Measurements from ENCODE around the gene TMOD2. TPM values are rescaled to one million over a fixed set of nuclear protein-coding genes. Genes with fewer than 3 reads are reported as not detected.

Gene TMOD2
- total RNA-seq, 4 donors from 2014 or later, result 7.1 to 14.1 (median 11.0) TPM

DNA sequence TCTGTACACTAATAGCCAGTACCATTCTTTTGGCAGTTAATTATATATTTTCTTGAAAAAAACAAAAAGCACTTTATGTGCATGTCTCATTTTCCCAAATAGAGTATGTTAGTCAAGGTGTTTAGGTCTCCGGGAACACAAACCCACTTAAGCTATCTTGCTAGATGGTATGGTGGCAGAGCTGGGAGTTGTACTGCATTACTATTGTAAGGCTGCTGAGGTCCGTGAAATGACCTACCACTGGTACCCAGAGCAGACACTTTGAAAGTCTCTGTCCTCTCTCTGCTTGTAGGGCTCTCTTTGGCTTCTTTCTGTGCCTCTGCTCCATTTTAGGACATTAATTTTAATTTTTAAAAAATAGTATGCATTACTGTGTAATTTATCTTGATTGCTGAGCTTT lies 86.9 kb downstream of the TMOD2 start:
- no peak overlapping the region for H3K27ac ChIP-seq

DNA sequence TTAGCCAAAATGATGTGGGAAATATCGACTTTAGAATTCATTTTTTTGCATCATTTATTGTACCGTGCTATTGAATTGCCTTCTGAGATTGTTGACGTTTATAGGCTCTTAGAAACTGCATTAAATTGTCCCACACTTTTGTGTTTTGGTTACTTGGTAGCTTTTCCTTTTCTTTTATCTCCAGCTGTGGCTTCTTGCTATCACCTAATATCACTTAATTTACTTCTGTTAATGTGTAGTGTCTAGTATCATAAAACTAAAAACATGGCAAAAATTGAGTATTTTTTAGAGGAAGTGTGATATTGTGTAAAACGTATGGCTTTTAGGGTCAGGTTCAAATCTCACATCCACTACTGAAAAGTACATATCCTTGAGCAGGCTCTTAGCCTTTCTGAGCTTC lies 89.3 kb downstream of the TMOD2 start:
- no peaks in the 10 kb centered on the region for H3K9me3 ChIP-seq
- peaks cover 35 to 61% of the 10 kb centered on the region in 2 donors for H3K4me1 ChIP-seq
- DNase-seq, result no peak
- H3K27me3 ChIP-seq, result no peaks in the 10 kb centered on the region
- no peak overlapping the region for H3K4me3 ChIP-seq (replicated peaks in 1 of 3)
- intact Hi-C loops (cut with DNase I), result no loop called here
- 79 to 88% methylated on average over 4 of the region's 4 CpGs for WGBS, 2 donors
- H3K36me3 ChIP-seq, result no peaks in the 10 kb centered on the region
- H3K27ac ChIP-seq, result no peak overlapping the region
- TF ChIP-seq POLR2A (IDR thresholded peaks at IDR 0.05), result no peak

More for the DNA sequence above, 86.9 kb downstream of the TMOD2 start:
- no peak for DNase-seq
- WGBS, 2 donors, result 84 to 91% methylated on average over 2 of the region's 2 CpGs
- H3K36me3 ChIP-seq, result no peaks in the 10 kb centered on the region
- intact Hi-C loops (cut with DNase I), result no loop called here
- no peak for TF ChIP-seq POLR2A (IDR thresholded peaks at IDR 0.05)
- TF ChIP-seq, protein P1, sequence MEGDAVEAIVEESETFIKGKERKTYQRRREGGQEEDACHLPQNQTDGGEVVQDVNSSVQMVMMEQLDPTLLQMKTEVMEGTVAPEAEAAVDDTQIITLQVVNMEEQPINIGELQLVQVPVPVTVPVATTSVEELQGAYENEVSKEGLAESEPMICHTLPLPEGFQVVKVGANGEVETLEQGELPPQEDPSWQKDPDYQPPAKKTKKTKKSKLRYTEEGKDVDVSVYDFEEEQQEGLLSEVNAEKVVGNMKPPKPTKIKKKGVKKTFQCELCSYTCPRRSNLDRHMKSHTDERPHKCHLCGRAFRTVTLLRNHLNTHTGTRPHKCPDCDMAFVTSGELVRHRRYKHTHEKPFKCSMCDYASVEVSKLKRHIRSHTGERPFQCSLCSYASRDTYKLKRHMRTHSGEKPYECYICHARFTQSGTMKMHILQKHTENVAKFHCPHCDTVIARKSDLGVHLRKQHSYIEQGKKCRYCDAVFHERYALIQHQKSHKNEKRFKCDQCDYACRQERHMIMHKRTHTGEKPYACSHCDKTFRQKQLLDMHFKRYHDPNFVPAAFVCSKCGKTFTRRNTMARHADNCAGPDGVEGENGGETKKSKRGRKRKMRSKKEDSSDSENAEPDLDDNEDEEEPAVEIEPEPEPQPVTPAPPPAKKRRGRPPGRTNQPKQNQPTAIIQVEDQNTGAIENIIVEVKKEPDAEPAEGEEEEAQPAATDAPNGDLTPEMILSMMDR (IDR thresholded peaks at IDR 0.05), result no peak
- no peaks in the 10 kb centered on the region for H3K9me3 ChIP-seq
- H3K4me3 ChIP-seq (replicated peaks in 1 of 3), result no peak overlapping the region
- H3K27me3 ChIP-seq, result no peaks in the 10 kb centered on the region
- peaks cover 13 to 41% of the 10 kb centered on the region in 2 donors for H3K4me1 ChIP-seq

DNA sequence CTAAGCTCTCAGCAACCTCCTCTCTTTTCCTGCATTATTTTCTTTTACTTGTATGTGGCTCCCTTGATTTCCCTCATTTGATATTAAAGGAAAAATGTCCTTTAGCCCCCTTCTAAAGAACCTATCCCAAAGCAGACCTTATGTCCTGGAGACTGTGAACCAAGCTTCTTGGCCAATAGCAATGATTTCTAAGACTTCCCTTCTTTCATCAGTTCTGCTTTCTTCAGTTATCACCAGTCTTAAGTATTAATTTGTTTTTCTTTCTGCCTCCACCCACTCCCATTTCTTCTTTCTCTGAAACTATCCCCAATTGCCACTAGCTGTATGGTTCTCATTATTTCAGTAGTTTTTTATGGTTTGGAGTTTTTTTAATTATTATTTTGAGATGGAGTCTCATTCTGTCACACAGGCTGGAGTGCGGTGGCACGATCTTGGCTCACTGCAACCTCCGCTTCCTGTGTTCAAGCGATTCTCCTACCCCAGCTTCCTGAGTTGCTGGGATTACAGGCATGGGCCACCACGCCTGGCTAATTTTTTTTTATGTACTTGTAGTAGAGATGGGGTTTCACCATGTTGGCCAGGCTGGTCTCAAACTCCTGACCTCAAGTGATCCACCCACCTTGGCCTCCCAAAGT lies 90.1 kb downstream of the TMOD2 start:
- no peak overlapping the region for H3K27ac ChIP-seq
- WGBS, 2 donors, result 74 to 81% methylated on average over 5 of the region's 5 CpGs
- intact Hi-C loops (cut with DNase I), result no loop called here

DNA sequence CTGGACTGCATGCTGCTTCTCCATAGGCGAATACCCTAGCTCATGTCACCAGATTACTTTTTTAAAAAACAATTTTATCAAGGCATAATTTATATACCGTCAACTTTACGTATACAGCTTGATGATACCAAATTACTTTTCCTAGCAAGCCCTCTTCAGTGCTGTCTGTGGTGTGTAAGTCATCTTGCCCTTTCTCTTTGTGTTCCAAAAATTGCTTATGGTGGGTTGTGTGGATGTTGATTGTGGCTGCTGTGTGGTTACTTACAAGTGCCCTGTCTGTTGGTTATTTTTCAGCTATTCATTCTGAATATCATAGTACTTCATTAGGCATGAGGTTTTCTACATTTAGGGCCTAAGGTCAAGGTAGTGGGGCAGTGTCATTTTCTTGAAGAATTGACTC lies 90.9 kb downstream of the TMOD2 start:
- H3K27ac ChIP-seq, result no peak overlapping the region
- no peaks in the 10 kb centered on the region for H3K36me3 ChIP-seq
- H3K4me3 ChIP-seq (replicated peaks in 1 of 3), result no peak overlapping the region
- DNase-seq, result no peak
- peaks cover 51 to 70% of the 10 kb centered on the region in 2 donors for H3K4me1 ChIP-seq
- TF ChIP-seq, protein P1 (IDR thresholded peaks at IDR 0.05), result no peak
- TF ChIP-seq POLR2A (IDR thresholded peaks at IDR 0.05), result no peak
- intact Hi-C loops (cut with DNase I), result no loop called here
- 99 to 100% methylated on average over 3 of the region's 3 CpGs for WGBS, 2 donors
- no peaks in the 10 kb centered on the region for H3K9me3 ChIP-seq
- no peaks in the 10 kb centered on the region for H3K27me3 ChIP-seq

More for the DNA sequence above, 90.1 kb downstream of the TMOD2 start:
- DNase-seq, result no peak
- Histone ChIP-seq H3K9me3 (no peaks in the 10 kb centered on the region), H3K36me3 (no peaks in the 10 kb centered on the region), H3K27me3 (no peaks in the 10 kb centered on the region), H3K4me1 (peaks cover 43 to 68% of the 10 kb centered on the region in 2 donors), H3K4me3 (replicated peaks in 1 of 3) (no peak overlapping the region)
- TF ChIP-seq, protein P1 (IDR thresholded peaks at IDR 0.05), result no peak
- no peak for TF ChIP-seq POLR2A (IDR thresholded peaks at IDR 0.05)

DNA sequence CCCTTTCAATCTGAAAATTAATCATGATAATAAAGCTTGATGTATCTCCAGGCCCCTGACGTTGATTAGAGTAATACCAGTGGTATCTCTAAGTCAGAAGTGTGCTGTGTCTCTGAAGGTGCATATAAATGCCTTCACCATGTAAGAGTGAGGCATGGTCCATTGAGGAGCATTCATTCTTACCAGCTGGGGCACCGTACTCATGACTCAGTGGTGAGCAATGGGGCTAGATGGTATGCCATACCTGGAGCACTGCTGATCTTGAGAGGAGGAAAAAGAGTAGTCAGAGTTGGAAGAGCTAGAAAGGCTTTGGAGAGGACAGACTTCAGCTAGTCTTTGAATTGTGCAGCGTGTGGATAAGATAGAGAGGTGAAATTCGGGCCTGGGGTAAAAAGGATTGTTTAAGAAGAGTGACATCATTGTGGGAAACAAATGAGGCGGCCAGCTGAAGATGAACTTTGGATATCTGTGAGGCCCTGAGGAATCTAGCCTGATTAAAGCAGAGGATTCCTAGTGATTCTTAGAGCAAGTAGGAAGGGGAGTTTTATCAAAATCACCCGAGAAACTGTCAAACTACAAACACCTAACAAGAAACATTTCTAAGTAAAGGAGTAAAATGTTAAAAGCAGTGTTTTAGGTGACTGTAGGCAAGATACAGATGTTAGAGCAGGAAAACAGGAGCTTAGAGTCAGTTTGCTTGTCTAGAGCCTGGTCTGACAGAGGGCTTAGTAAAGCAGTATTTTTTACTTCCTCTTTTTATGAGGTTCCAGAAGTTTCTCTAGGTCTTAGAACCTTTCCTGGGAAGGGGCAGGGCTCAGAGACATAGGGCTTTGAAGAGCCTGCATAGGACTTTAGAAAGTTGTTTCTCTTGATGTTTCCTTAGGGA lies 91.7 kb downstream of the TMOD2 start:
- Histone ChIP-seq H3K4me1 (peaks cover 52 to 68% of the 10 kb centered on the region in 2 donors), H3K4me3 (replicated peaks in 1 of 3) (no peak overlapping the region), H3K27ac (peak overlapping the region in 1 of 3 donors; percentile 40), H3K9me3 (no peaks in the 10 kb centered on the region), H3K36me3 (no peaks in the 10 kb centered on the region), H3K27me3 (no peaks in the 10 kb centered on the region)
- WGBS, 2 donors, result 81 to 86% methylated on average over 6 of the region's 6 CpGs
- intact Hi-C loops (cut with DNase I), result no loop called here
- DNase-seq, result no peak
- TF ChIP-seq, protein P1 (IDR thresholded peaks at IDR 0.05), result no peak
- no peak for TF ChIP-seq POLR2A (IDR thresholded peaks at IDR 0.05)

Data from thyroid gland (tissue), 4 donors.